Liver (tissue), 9 donors: ENCODE data around the gene CPLX4. TPM values are rescaled to one million over a fixed set of nuclear protein-coding genes. Genes with fewer than 3 reads are reported as not detected.

Source experiments
- DNase-seq: peaks from one replicate; pipeline ENCODE4 v3.0.0-alpha.2; 2017; ENCODE audit warnings: low spot score
- H3K27ac ChIP-seq, 2 donors: one replicate each; pipeline ENCODE4 v1.7.0; 2013; ENCODE audit warnings: inconsistent platforms in 2 of 2, low read length in 2 of 2, control low read depth in 1 of 2, low read depth in 1 of 2, mild to moderate bottlenecking in 1 of 2
- H3K27me3 ChIP-seq, 4 donors: one replicate each; pipeline versions ENCODE4 v1.6.1 to v1.7.0; 2013; ENCODE audit warnings: low read length in 3 of 4, inconsistent platforms in 1 of 4, mild to moderate bottlenecking in 1 of 4, moderate library complexity in 1 of 4; ENCODE audit not compliant: control insufficient read depth in 4 of 4, insufficient read depth in 4 of 4
- H3K36me3 ChIP-seq, 4 donors: one replicate each; pipeline versions ENCODE4 v1.6.1 to v1.7.0; 2013; ENCODE audit warnings: low read length in 3 of 4, mild to moderate bottlenecking in 3 of 4, low read depth in 1 of 4, moderate library complexity in 1 of 4; ENCODE audit not compliant: control insufficient read depth in 4 of 4, insufficient read depth in 3 of 4
- H3K4me1 ChIP-seq, 4 donors: one replicate each; pipeline versions ENCODE4 v1.6.1 to v1.7.0; 2013; ENCODE audit warnings: low read length in 3 of 4, mild to moderate bottlenecking in 3 of 4, moderate library complexity in 1 of 4; ENCODE audit not compliant: control insufficient read depth in 4 of 4, insufficient read depth in 4 of 4
- H3K4me3 ChIP-seq, 3 donors: one replicate each; pipeline versions ENCODE4 v1.6.1 to v1.7.0; 2013; ENCODE audit warnings: low read length in 3 of 3, control low read depth in 1 of 3, low read depth in 1 of 3, mild to moderate bottlenecking in 1 of 3
- H3K9ac ChIP-seq, 2 donors: one replicate each; pipeline ENCODE4 v1.7.0; 2013; ENCODE audit warnings: low read length in 2 of 2, mild to moderate bottlenecking in 2 of 2, moderate library complexity in 2 of 2, control low read depth in 1 of 2, low read depth in 1 of 2
- H3K9me3 ChIP-seq, 4 donors: one replicate each; pipeline versions ENCODE4 v1.6.1 to v1.7.0; 2013; ENCODE audit warnings: low read length in 3 of 4; ENCODE audit not compliant: control insufficient read depth in 4 of 4
- CTCF ChIP-seq: fragments of 150-350 bp; IDR thresholded peaks from 2 replicates; pipeline ENCODE4 v1.5.1; 2017; ENCODE audit warnings: improper control_type of control experiment, low read depth, low read length; ENCODE audit not compliant: missing input control
- EGR1 ChIP-seq, 2 donors: IDR thresholded peaks; 2 replicates each; pipeline ENCODE4 v1.6.1; 2016 to 2018; ENCODE audit warnings: antibody characterized with exemption in 2 of 2, low read depth in 2 of 2
- FOXA1 ChIP-seq: IDR thresholded peaks from 2 replicates; pipeline ENCODE4 v1.6.1; 2016; ENCODE audit warnings: antibody characterized with exemption
- FOXA2 ChIP-seq: IDR thresholded peaks from 2 replicates; pipeline ENCODE4 v1.6.1; 2016; ENCODE audit warnings: antibody characterized with exemption
- GABPA ChIP-seq, 2 donors: IDR thresholded peaks in 1 of 2; conservative IDR thresholded peaks in 1 of 2; 2 replicates each; pipeline ENCODE4 v1.6.1; 2016; ENCODE audit warnings: antibody characterized with exemption in 2 of 2, mild to moderate bottlenecking in 1 of 2, moderate library complexity in 1 of 2
- HNF4A ChIP-seq, 2 donors: conservative IDR thresholded peaks; 2 replicates each; pipeline ENCODE4 v1.6.1; 2016; ENCODE audit warnings: antibody characterized with exemption in 2 of 2, mild to moderate bottlenecking in 2 of 2
- HNF4G ChIP-seq: IDR thresholded peaks from 2 replicates; pipeline ENCODE4 v1.6.1; 2016; ENCODE audit warnings: antibody characterized with exemption
- JUND ChIP-seq, 2 donors: IDR thresholded peaks; 2 replicates each; pipeline ENCODE4 v1.6.1; 2016; ENCODE audit warnings: antibody characterized with exemption in 2 of 2
- MAX ChIP-seq: IDR thresholded peaks from 2 replicates; pipeline ENCODE4 v1.6.1; 2016; ENCODE audit warnings: antibody characterized with exemption
- NR2F2 ChIP-seq: IDR thresholded peaks from 2 replicates; pipeline ENCODE4 v1.6.1; 2016; ENCODE audit warnings: antibody characterized with exemption
- RAD21 ChIP-seq, 2 donors: IDR thresholded peaks; 2 replicates each; pipeline ENCODE4 v1.6.1; 2016; ENCODE audit warnings: antibody characterized with exemption in 2 of 2, mild to moderate bottlenecking in 2 of 2
- REST ChIP-seq: IDR thresholded peaks from 2 replicates; pipeline ENCODE4 v1.6.1; 2016; ENCODE audit warnings: antibody characterized with exemption, mild to moderate bottlenecking
- RXRA ChIP-seq, 2 donors: IDR thresholded peaks; 2 replicates each; pipeline ENCODE4 v1.6.1; 2017 to 2018; ENCODE audit warnings: antibody characterized with exemption in 2 of 2, mild to moderate bottlenecking in 1 of 2
- SP1 ChIP-seq: IDR thresholded peaks from 2 replicates; pipeline ENCODE4 v1.6.1; 2018; ENCODE audit warnings: antibody characterized with exemption, mild to moderate bottlenecking
- TAF1 ChIP-seq: conservative IDR thresholded peaks from 2 replicates; pipeline ENCODE4 v1.6.1; 2016; ENCODE audit warnings: antibody characterized with exemption, mild to moderate bottlenecking
- YY1 ChIP-seq: IDR thresholded peaks from 2 replicates; pipeline ENCODE4 v1.6.1; 2016; ENCODE audit warnings: antibody characterized with exemption, mild to moderate bottlenecking
- ZBTB33 ChIP-seq: IDR thresholded peaks from 2 replicates; pipeline ENCODE4 v1.6.1; 2016; ENCODE audit warnings: antibody characterized with exemption
- WGBS: extraction: QIAGEN DNeasy Blood & Tissue Kit; methylation state at CpG from one replicate; pipeline ENCODE4 v1.1.7; 2013; 5-methylcytosine and 5-hydroxymethylcytosine counted together
- polyA plus RNA-seq, 2 donors: library from polyadenylated mRNA; stranded (reverse) in 1 of 2; unstranded in 1 of 2; fragments of 200-250 nt in 1 of 2; fragments of >200 nt in 1 of 2; fragmentation: Nextera tagmentation in 1 of 2; extraction: Ambion mirVana in 1 of 2; gene quantifications; one replicate each; pipeline versions ENCODE4 v1.2.1 to v1.2.3, GENCODE V29; 2013 to 2015
- total RNA-seq, 2 donors: library from RNA; depleted of rRNA; stranded (reverse); fragments of >200 nt; gene quantifications; one replicate each; pipeline ENCODE4 v1.2.3, GENCODE V29; 2014
- TF ChIP-seq, protein P1 (sequence below): IDR thresholded peaks from 2 replicates; pipeline ENCODE4 v1.6.1; 2016; ENCODE audit warnings: antibody characterized with exemption
- donor health status: healthy.
- donor health status: healthy.
- donor health status: healthy.
- donor health status: healthy.
- donor health status: healthy.

Gene CPLX4
- total and polyA plus RNA-seq, 4 donors: not detected

GRCh38 chr18:59279193-59279592 is 39.3 kb downstream of the CPLX4 start:
- H3K27me3 ChIP-seq: peaks cover 3 to 9% (median 7%) of the 10 kb centered on the region in 4 donors
- H3K4me1 ChIP-seq: peaks cover 0 to under 1% (median 0%) of the 10 kb centered on the region in 4 donors
- H3K4me3 ChIP-seq: no peak overlapping the region
- H3K36me3 ChIP-seq: no peaks in the 10 kb centered on the region
- H3K27ac ChIP-seq: no peak overlapping the region
- no peaks in the 10 kb centered on the region for H3K9me3 ChIP-seq
- WGBS: 74% methylated on average over 3 of the region's 3 CpGs
- no peak for DNase-seq
- no peak for TF ChIP-seq CTCF
- no peak for TF ChIP-seq FOXA2
- TF ChIP-seq NR2F2: no peak
- TF ChIP-seq TAF1: no peak
- no peak for TF ChIP-seq GABPA (IDR thresholded peaks at IDR 0.05 in 1 of 2, conservative IDR thresholded peaks at IDR 0.05 in 1 of 2)
- TF ChIP-seq HNF4A (conservative IDR thresholded peaks at IDR 0.05): no peak
- TF ChIP-seq RAD21 (IDR thresholded peaks at IDR 0.05): no peak
- TF ChIP-seq SP1: no peak
- no peak for TF ChIP-seq ZBTB33
- no peak for TF ChIP-seq REST
- no peak for TF ChIP-seq YY1
- no peak for TF ChIP-seq RXRA (IDR thresholded peaks at IDR 0.05)
- no peak for TF ChIP-seq HNF4G
- no peak for TF ChIP-seq JUND (IDR thresholded peaks at IDR 0.05)
- TF ChIP-seq EGR1 (IDR thresholded peaks at IDR 0.05; ENCODE audit: low read depth in 2 of 2): no peak
- TF ChIP-seq, protein P1, sequence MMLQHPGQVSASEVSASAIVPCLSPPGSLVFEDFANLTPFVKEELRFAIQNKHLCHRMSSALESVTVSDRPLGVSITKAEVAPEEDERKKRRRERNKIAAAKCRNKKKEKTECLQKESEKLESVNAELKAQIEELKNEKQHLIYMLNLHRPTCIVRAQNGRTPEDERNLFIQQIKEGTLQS: no peak
- H3K9ac ChIP-seq: no peak overlapping the region

DNA sequence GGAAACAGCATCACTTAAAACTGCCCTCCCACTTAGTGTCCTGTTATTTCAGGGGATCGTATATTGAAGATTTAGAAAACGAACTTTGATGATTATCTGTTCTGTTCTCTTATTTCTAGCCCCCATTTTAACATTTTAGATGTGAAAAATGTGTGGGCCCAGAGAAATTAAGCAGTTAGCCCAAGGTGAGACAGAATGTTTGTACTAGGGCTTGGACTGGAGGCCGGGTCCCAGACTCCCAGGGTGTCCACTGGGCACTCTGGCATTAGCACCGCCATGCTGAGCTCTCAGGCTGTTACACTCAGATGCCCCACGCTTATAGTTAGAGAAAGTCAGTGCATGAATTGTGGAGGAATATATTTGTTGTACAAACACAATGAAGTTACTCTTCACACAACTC is 39.7 kb downstream of the CPLX4 start:
- H3K4me3 ChIP-seq: no peak overlapping the region
- no peaks in the 10 kb centered on the region for H3K9me3 ChIP-seq
- H3K27ac ChIP-seq: no peak overlapping the region
- 63% methylated on average over 5 of the region's 5 CpGs for WGBS
- no peak overlapping the region for H3K9ac ChIP-seq
- peaks cover 3 to 11% (median 7%) of the 10 kb centered on the region in 4 donors for H3K27me3 ChIP-seq
- DNase-seq: no peak
- TF ChIP-seq REST (no peak), SP1 (no peak), GABPA (IDR thresholded peaks at IDR 0.05 in 1 of 2, conservative IDR thresholded peaks at IDR 0.05 in 1 of 2) (no peak), RAD21 (IDR thresholded peaks at IDR 0.05) (no peak), NR2F2 (no peak), EGR1 (IDR thresholded peaks at IDR 0.05; ENCODE audit: low read depth in 2 of 2) (no peak), YY1 (no peak), HNF4G (no peak), ZBTB33 (no peak), FOXA1 (no peak), MAX (no peak)
- peaks cover 0 to 4% (median 0%) of the 10 kb centered on the region in 4 donors for H3K4me1 ChIP-seq
- no peaks in the 10 kb centered on the region for H3K36me3 ChIP-seq
